HEK293 (cell line): Measurements from ENCODE around the gene ZSCAN31.

Source experiments
- CTCF ChIA-PET: fragments of 350-600 bp; formaldehyde crosslinking; extraction: SDS; loops from one replicate; lab custom pipeline; 2021; ENCODE audit warnings: antibody characterized with exemption; lab: Yijun Ruan, JAX
- POLR2A ChIA-PET: fragments of 300-600 bp; formaldehyde crosslinking; extraction: SDS; loops from one replicate; lab custom pipeline; 2020; ENCODE audit warnings: antibody characterized with exemption, inconsistent platforms; lab: Yijun Ruan, JAX
- H3K27ac ChIP-seq: fragments of 200-500 bp; sonication (Bioruptor generic); 2 replicates; pipeline ENCODE4 v1.5.1; 2014; ENCODE audit warnings: low read depth, low read length, control low read depth, inconsistent platforms; ENCODE audit errors: extremely low read depth
- H3K36me3 ChIP-seq, 2 experiments: fragments of 200-500 bp in 1 of 2; sonication (Bioruptor generic) in 1 of 2; 1 replicate in 1 of 2; 2 replicates in 1 of 2; pipeline ENCODE4 v1.5.1; 2014 to 2017; ENCODE audit warnings: inconsistent platforms in 2 of 2, low read length in 2 of 2; ENCODE audit not compliant: control insufficient read depth in 2 of 2, insufficient read depth in 1 of 2
- H3K4me1 ChIP-seq: fragments of 200-500 bp; sonication (Bioruptor generic); 2 replicates; pipeline ENCODE4 v1.5.1; 2014; ENCODE audit warnings: mild to moderate bottlenecking, low read length, inconsistent platforms; ENCODE audit not compliant: control insufficient read depth, insufficient read depth
- H3K4me3 ChIP-seq: 2 replicates; pipeline ENCODE4 v1.5.1; 2011; ENCODE audit warnings: low read depth, mild to moderate bottlenecking, control low read depth, low read length, moderate library complexity
- H3K9me3 ChIP-seq: fragments of 200-500 bp; sonication (Bioruptor generic); 2 replicates; pipeline ENCODE4 v1.5.1; 2014; ENCODE audit warnings: low read depth, low read length, inconsistent platforms; ENCODE audit not compliant: control insufficient read depth, insufficient read depth
- AEBP2 ChIP-seq: fragments of 450-650 bp; formaldehyde crosslinking; IDR thresholded peaks from 2 replicates; pipeline ENCODE4 v1.5.1; 2016; ENCODE audit warnings: missing biosample characterization, missing genetic modification characterization, borderline replicate concordance
- IKZF3 ChIP-seq: fragments of 450-650 bp; IDR thresholded peaks from 2 replicates; pipeline ENCODE4 v1.5.0; 2018; ENCODE audit warnings: missing biosample characterization, mild to moderate bottlenecking, missing genetic modification characterization, moderate library complexity
- MEIS1 ChIP-seq: sonication (generic); formaldehyde crosslinking; IDR thresholded peaks from 2 replicates; pipeline ENCODE4 v1.8.1; 2022; ENCODE audit warnings: missing genetic modification reagents, mild to moderate bottlenecking, borderline replicate concordance
- SALL2 ChIP-seq: fragments of 450-650 bp; formaldehyde crosslinking; IDR thresholded peaks from 2 replicates; pipeline ENCODE4 v1.5.0; 2017; ENCODE audit warnings: missing biosample characterization, mild to moderate bottlenecking, missing genetic modification characterization, borderline replicate concordance
- SCRT1 ChIP-seq: fragments of 450-650 bp; formaldehyde crosslinking; IDR thresholded peaks from 2 replicates; pipeline ENCODE4 v1.5.1; 2016; ENCODE audit warnings: missing biosample characterization, missing genetic modification characterization, borderline replicate concordance
- SCRT2 ChIP-seq: fragments of 450-650 bp; formaldehyde crosslinking; IDR thresholded peaks from 2 replicates; pipeline ENCODE4 v1.5.1; 2016; ENCODE audit warnings: missing biosample characterization, missing genetic modification characterization
- SETDB1 ChIP-seq: IDR thresholded peaks from one replicate; pipeline ENCODE4 v1.6.1; 2017; ENCODE audit warnings: mild to moderate bottlenecking, low read length, moderate library complexity, mixed read lengths; ENCODE audit not compliant: insufficient read length
- ZBTB21 ChIP-seq: fragments of 450-650 bp; formaldehyde crosslinking; IDR thresholded peaks from 2 replicates; pipeline ENCODE4 v1.5.1; 2017; ENCODE audit warnings: missing biosample characterization, missing genetic modification characterization
- ZBTB7A ChIP-seq: fragments of 450-650 bp; formaldehyde crosslinking; IDR thresholded peaks from 2 replicates; pipeline ENCODE4 v1.5.1; 2016; ENCODE audit warnings: low read depth, missing biosample characterization, missing genetic modification characterization
- ZNF114 ChIP-seq: fragments of 450-650 bp; formaldehyde crosslinking; IDR thresholded peaks from 2 replicates; pipeline ENCODE4 v1.5.0; 2017; ENCODE audit warnings: missing biosample characterization, missing genetic modification characterization
- ZNF280D ChIP-seq: fragments of 450-650 bp; formaldehyde crosslinking; IDR thresholded peaks from 2 replicates; pipeline ENCODE4 v1.5.1; 2016; ENCODE audit warnings: missing biosample characterization, missing genetic modification characterization
- ZNF362 ChIP-seq: fragments of 450-650 bp; formaldehyde crosslinking; IDR thresholded peaks from 2 replicates; pipeline ENCODE4 v1.5.1; 2016; ENCODE audit warnings: missing biosample characterization, missing genetic modification characterization
- ZNF37A ChIP-seq: fragments of 450-650 bp; IDR thresholded peaks from 2 replicates; pipeline ENCODE4 v1.5.1; 2018; ENCODE audit warnings: missing biosample characterization, missing genetic modification characterization
- ZNF518A ChIP-seq: fragments of 450-650 bp; formaldehyde crosslinking; conservative IDR thresholded peaks from 2 replicates; pipeline ENCODE4 v1.5.1; 2016; ENCODE audit warnings: low read depth, missing biosample characterization, missing genetic modification characterization
- ZNF571 ChIP-seq: fragments of 450-650 bp; formaldehyde crosslinking; IDR thresholded peaks from 2 replicates; pipeline ENCODE4 v1.5.0; 2017; ENCODE audit warnings: missing biosample characterization, missing genetic modification characterization

The ZSCAN31 gene

GRCh38 chr6:28330041-28330440, 5.9 kb downstream of the ZSCAN31 start:
- CTCF ChIA-PET: no interaction called here
- H3K27ac ChIP-seq: no peak overlapping the region
- TF ChIP-seq ZBTB21 (no peak), SALL2 (tag by site-specific recombination) (no peak), MEIS1 (CRISPR knock-in tag) (no peak), ZNF37A (tag by site-specific recombination) (no peak), IKZF3 (tag by site-specific recombination) (no peak), ZNF571 (tag by site-specific recombination) (no peak), ZBTB7A (tag by site-specific recombination) (no peak), ZNF114 (tag by site-specific recombination) (no peak)
- H3K4me3 ChIP-seq: no peak overlapping the region
- POLR2A ChIA-PET: no interaction called here
- peaks cover 0 to 13% of the 10 kb centered on the region in 2 experiments; a peak in 1 of 3 replicates for H3K36me3 ChIP-seq
- H3K4me1 ChIP-seq: no peaks in the 10 kb centered on the region
- H3K9me3 ChIP-seq: no peaks in the 10 kb centered on the region

GRCh38 chr6:28326371-28326948, 9.5 kb downstream of the ZSCAN31 start:
- TF ChIP-seq ZNF518A (0 out of 2 replicates have a peak, but pooled peaks have one; percentile 18), AEBP2 (tag by site-specific recombination) (no peak), SETDB1 (peak; percentile 99), ZNF362 (no peak), SCRT1 (tag by site-specific recombination) (0 out of 2 replicates have a peak, but pooled peaks have one; percentile 34), ZNF280D (tag by site-specific recombination) (peak; percentile 64; the same call in 1 of the 2 replicates), SCRT2 (tag by site-specific recombination) (peak; percentile 67)
- ChIA-PET CTCF (no interaction called here), POLR2A (no interaction called here)
- no peak overlapping the region for H3K4me3 ChIP-seq
- no peak overlapping the region for H3K27ac ChIP-seq
- H3K36me3 ChIP-seq: peaks cover 0 to 13% of the 10 kb centered on the region in 2 experiments; a peak in 1 of 3 replicates
- no peaks in the 10 kb centered on the region for H3K9me3 ChIP-seq
- H3K4me1 ChIP-seq: no peaks in the 10 kb centered on the region
